ENCODE results near the gene GJA5.

GRCh38 chr1:147808025-147808424, 47.6 kb upstream of the GJA5 start:
- no peak for TF ChIP-seq EP300 (IDR thresholded peaks at IDR 0.05)
- TF ChIP-seq CTCF (IDR thresholded peaks at IDR 0.05) = no peak
